OCI-LY1 (cell line): ENCODE measurements around the gene MAP3K4.

Experiments used
- EZH2 ChIP-seq: fragments of 200-600 bp; sonication (generic), shearing (Covaris generic); IDR thresholded peaks from 2 replicates; pipeline ENCODE4 v1.8.0; 2017; ENCODE audit warnings: borderline replicate concordance, mixed run types, mild to moderate bottlenecking, antibody characterized with exemption, low read length, moderate library complexity, mixed read lengths
- TF ChIP-seq, protein P1 (sequence below): fragments of 200-600 bp; sonication (generic), shearing (Covaris generic); IDR thresholded peaks from 2 replicates; pipeline ENCODE4 v1.5.1; 2017; ENCODE audit warnings: mild to moderate bottlenecking, antibody characterized with exemption, low read length, moderate library complexity, mixed read lengths

DNA sequence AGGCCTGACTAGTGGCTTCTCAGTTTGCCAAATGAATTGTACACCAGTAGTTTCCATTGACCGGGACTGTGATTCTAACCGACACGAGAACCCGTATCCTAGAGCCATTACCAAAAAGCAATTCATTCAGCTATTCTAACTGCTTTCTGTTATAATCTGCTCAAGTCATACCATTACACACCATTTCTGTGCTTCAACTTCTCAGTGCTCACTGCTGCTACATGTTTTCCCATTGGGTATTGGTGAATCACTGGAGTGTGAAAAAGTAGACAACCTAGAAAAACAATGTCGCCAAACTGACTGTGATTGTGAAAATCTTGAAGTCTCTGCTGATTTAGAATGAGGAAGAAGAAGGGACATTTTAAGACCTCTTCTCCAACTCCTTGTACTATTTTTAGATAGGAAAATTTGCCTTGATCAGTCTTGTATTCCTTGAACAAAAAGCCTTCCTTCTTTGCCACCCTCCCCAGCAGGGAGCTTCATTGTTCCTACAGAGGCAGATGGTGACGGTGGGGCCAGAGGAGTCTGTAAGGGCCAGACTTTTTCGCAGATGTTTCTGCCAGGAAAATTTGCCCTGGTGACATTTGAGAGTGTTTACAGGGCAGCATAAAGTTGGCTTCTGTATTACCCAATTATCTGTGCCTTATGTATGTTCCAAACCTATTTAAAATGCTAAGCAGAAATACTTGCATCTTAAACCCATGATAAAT, 31.7 kb upstream of the MAP3K4 start:
- TF ChIP-seq, protein P1, sequence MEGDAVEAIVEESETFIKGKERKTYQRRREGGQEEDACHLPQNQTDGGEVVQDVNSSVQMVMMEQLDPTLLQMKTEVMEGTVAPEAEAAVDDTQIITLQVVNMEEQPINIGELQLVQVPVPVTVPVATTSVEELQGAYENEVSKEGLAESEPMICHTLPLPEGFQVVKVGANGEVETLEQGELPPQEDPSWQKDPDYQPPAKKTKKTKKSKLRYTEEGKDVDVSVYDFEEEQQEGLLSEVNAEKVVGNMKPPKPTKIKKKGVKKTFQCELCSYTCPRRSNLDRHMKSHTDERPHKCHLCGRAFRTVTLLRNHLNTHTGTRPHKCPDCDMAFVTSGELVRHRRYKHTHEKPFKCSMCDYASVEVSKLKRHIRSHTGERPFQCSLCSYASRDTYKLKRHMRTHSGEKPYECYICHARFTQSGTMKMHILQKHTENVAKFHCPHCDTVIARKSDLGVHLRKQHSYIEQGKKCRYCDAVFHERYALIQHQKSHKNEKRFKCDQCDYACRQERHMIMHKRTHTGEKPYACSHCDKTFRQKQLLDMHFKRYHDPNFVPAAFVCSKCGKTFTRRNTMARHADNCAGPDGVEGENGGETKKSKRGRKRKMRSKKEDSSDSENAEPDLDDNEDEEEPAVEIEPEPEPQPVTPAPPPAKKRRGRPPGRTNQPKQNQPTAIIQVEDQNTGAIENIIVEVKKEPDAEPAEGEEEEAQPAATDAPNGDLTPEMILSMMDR: no peak
- no peak for TF ChIP-seq EZH2
